HL-60 (cell line): ENCODE data around the gene HMCN2.

Experiments used
- DNase-seq, 2 experiments: peaks; one replicate each; pipeline ENCODE4 v3.0.0-alpha.2; 2010 to 2020; ENCODE audit warnings: low read depth in 1 of 2, low spot score in 1 of 2
- H3K27ac ChIP-seq: fragments of 250-450 bp; sonication (Bioruptor Pico); replicated peaks from 2 replicates; pipeline ENCODE4 v1.5.1; 2020; ENCODE audit warnings: mild to moderate bottlenecking, moderate library complexity
- H3K27me3 ChIP-seq: fragments of 250-450 bp; sonication (Bioruptor Pico); 2 replicates; pipeline ENCODE4 v1.5.1; 2021; ENCODE audit warnings: mild to moderate bottlenecking, moderate library complexity; ENCODE audit not compliant: insufficient read depth, poor library complexity, severe bottlenecking
- H3K4me3 ChIP-seq: replicated peaks from 2 replicates; pipeline ENCODE4 v1.5.1; 2011; ENCODE audit warnings: mild to moderate bottlenecking, control low read depth, low read length; ENCODE audit not compliant: insufficient read depth
- GABPA ChIP-seq: IDR thresholded peaks from 2 replicates; pipeline ENCODE4 v1.6.1; 2012; ENCODE audit warnings: low read depth
- POLR2AphosphoS5 ChIP-seq: IDR thresholded peaks from 2 replicates; pipeline ENCODE4 v1.6.1; 2012; ENCODE audit warnings: low read depth
- SPI1 ChIP-seq: IDR thresholded peaks from 2 replicates; pipeline ENCODE4 v1.6.1; 2012; ENCODE audit warnings: low read depth, mild to moderate bottlenecking, borderline replicate concordance
- TF ChIP-seq, protein P1 (sequence below): IDR thresholded peaks from one replicate; pipeline ENCODE4 v1.5.1; 2011; ENCODE audit warnings: low read length, control low read depth, inconsistent platforms; ENCODE audit not compliant: insufficient read depth
- TF ChIP-seq, protein P2 (sequence below): IDR thresholded peaks from 2 replicates; pipeline ENCODE4 v1.6.1; 2012; ENCODE audit warnings: low read depth; ENCODE audit not compliant: insufficient replicate concordance

HMCN2 gene

DNA sequence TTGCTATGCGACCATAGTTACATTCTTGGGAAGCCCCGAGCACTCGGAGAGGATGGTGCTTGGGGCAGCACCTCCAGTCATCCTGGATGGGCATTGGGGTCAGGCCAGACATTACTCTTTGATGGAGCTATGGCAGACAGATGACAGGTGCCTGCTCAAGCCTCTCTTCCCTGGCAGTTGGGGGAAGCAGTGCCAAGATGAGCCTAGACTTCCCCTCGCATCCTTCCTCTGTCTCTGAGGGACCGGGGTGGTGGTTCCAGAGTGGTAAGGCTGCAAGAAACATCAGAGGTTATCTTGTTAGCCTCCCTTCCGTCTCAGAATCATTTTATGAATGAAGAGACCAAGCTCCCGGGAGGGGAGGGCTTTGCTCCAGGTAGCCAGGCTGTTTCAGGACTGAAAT lies 2.8 kb upstream of the HMCN2 start:
- Histone ChIP-seq H3K27me3 (peaks cover 50% of the 10 kb centered on the region), H3K27ac (no peak overlapping the region), H3K4me3 (no peak overlapping the region)
- TF ChIP-seq GABPA: no peak
- no peak for TF ChIP-seq SPI1
- TF ChIP-seq, protein P1, sequence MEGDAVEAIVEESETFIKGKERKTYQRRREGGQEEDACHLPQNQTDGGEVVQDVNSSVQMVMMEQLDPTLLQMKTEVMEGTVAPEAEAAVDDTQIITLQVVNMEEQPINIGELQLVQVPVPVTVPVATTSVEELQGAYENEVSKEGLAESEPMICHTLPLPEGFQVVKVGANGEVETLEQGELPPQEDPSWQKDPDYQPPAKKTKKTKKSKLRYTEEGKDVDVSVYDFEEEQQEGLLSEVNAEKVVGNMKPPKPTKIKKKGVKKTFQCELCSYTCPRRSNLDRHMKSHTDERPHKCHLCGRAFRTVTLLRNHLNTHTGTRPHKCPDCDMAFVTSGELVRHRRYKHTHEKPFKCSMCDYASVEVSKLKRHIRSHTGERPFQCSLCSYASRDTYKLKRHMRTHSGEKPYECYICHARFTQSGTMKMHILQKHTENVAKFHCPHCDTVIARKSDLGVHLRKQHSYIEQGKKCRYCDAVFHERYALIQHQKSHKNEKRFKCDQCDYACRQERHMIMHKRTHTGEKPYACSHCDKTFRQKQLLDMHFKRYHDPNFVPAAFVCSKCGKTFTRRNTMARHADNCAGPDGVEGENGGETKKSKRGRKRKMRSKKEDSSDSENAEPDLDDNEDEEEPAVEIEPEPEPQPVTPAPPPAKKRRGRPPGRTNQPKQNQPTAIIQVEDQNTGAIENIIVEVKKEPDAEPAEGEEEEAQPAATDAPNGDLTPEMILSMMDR: no peak
- no peak for TF ChIP-seq POLR2AphosphoS5
- TF ChIP-seq, protein P2, sequence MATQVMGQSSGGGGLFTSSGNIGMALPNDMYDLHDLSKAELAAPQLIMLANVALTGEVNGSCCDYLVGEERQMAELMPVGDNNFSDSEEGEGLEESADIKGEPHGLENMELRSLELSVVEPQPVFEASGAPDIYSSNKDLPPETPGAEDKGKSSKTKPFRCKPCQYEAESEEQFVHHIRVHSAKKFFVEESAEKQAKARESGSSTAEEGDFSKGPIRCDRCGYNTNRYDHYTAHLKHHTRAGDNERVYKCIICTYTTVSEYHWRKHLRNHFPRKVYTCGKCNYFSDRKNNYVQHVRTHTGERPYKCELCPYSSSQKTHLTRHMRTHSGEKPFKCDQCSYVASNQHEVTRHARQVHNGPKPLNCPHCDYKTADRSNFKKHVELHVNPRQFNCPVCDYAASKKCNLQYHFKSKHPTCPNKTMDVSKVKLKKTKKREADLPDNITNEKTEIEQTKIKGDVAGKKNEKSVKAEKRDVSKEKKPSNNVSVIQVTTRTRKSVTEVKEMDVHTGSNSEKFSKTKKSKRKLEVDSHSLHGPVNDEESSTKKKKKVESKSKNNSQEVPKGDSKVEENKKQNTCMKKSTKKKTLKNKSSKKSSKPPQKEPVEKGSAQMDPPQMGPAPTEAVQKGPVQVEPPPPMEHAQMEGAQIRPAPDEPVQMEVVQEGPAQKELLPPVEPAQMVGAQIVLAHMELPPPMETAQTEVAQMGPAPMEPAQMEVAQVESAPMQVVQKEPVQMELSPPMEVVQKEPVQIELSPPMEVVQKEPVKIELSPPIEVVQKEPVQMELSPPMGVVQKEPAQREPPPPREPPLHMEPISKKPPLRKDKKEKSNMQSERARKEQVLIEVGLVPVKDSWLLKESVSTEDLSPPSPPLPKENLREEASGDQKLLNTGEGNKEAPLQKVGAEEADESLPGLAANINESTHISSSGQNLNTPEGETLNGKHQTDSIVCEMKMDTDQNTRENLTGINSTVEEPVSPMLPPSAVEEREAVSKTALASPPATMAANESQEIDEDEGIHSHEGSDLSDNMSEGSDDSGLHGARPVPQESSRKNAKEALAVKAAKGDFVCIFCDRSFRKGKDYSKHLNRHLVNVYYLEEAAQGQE: no peak
- no peak for DNase-seq

DNA sequence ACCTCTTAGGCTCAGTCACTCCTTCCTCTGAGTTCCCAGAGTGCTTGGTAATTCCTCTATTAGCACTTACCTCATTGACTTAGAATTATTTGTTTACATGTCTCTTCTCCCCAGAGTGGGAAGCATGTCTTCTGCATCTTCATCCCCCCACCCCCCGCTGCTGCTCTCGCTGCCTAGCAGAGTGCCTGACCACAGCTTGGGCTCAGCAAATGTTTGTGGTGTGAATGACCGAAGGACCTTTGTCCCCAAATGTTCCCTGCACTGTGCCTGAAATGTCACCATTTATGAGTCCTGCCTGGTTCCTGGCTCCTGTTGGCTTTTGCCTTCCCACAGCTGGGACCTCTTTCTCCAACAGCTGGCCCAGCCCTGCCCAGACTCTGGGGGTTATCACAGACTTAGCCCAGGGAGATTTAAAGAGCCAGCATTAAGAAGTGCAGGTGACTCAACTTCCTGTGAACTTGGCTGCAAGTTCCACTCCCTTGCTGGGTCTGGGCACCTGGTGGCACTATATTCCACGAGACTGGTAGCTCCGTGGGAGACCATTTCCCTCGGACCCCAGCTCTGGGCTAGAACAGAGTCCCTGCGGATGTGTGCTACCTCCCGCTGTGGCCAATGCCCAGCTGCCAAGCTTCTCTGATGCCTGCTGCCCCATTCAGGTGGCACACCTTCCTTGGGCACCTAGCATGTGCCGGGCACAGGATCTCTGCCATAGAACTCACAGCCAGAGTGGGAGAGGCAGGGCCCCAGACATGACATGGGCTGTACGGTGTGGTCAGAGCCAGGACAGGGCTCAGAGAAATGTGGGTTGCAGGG lies 1.8 kb upstream of the HMCN2 start:
- peaks cover 50% of the 10 kb centered on the region for H3K27me3 ChIP-seq
- no peak overlapping the region for H3K4me3 ChIP-seq
- TF ChIP-seq POLR2AphosphoS5 (no peak), SPI1 (no peak), GABPA (no peak)
- TF ChIP-seq, protein P1: no peak
- TF ChIP-seq, protein P2: no peak
- no peak for DNase-seq
- no peak overlapping the region for H3K27ac ChIP-seq

DNA sequence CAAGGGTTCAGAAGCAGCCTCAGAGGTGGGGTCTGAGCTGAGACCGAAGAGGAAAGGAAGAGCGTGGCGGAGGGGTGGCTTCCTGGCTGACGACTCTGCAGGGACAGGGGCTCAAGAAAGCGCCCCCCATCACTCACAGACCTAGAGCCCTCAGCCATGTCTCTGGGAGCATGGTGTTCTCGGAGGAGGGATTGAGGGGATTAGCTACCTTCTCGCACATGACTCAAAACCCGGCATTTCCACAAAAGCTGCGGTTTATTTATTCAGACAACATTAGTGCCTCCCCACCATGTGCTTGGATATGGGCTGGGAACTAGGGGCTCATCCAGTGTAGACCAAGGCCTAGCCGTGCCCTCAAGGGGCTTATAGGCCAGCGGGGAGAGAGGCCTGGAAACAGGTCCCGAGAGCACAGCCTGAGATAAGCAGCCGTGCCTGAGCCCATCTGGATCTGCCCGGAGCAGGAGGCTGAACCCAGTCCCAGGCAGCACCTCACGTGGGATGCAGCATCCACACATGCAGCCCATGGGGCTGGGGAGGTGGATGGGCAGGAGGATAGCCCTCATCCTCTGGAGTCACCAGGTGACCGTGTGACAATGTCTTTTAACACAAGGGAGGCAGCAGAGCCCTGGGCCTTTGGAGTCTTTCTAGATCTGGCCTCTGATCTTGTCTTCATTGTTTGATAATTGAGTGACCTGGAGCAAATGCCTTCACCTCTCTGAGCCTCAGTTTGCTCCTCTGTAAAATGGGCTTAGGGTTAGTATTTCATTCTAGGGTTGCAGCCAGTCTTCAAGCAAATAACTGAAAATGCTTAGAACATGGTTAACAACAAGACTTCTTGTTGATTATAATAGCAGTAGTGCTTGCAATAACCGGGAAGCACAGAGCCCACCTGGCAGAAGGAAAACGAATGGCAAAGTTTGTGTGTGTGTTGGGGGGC lies 878 bp upstream of the HMCN2 start:
- no peak overlapping the region for H3K4me3 ChIP-seq
- TF ChIP-seq GABPA (no peak), SPI1 (no peak), POLR2AphosphoS5 (no peak)
- TF ChIP-seq, protein P2: no peak
- TF ChIP-seq, protein P1: no peak
- H3K27ac ChIP-seq: no peak overlapping the region
- peaks cover 50% of the 10 kb centered on the region for H3K27me3 ChIP-seq
- DNase-seq: no peak
